Spleen (tissue), 11 donors: Measurements from ENCODE around the gene PLSCR5. TPM values are rescaled to one million over a fixed set of nuclear protein-coding genes. Genes with fewer than 3 reads are reported as not detected.

Experiments used
- DNase-seq: peaks from one replicate; pipeline ENCODE4 v3.0.0-alpha.2; 2020
- H3K27ac ChIP-seq, 8 donors: fragments of 200-600 bp; sonication (generic) in 7 of 8; 1 replicate in 4 of 8; 2 replicates in 4 of 8; pipeline versions ENCODE4 v1.5.0 to v1.8.0; 2016 to 2021; ENCODE audit warnings: inconsistent platforms in 4 of 8, mild to moderate bottlenecking in 4 of 8, moderate library complexity in 1 of 8
- H3K27me3 ChIP-seq, 7 donors: fragments of 200-600 bp; sonication (generic) in 6 of 7; replicated peaks in 1 of 7; 1 replicate in 4 of 7; 2 replicates in 3 of 7; pipeline versions ENCODE4 v1.5.0 to v1.8.0; 2016 to 2021; ENCODE audit warnings: inconsistent platforms in 3 of 7, mild to moderate bottlenecking in 1 of 7
- H3K36me3 ChIP-seq, 6 donors: fragments of 200-600 bp; sonication (generic) in 5 of 6; 1 replicate in 4 of 6; 2 replicates in 2 of 6; pipeline versions ENCODE4 v1.5.0 to v1.8.0; 2016 to 2021; ENCODE audit warnings: inconsistent platforms in 2 of 6
- H3K4me1 ChIP-seq, 6 donors: fragments of 200-600 bp; sonication (generic) in 5 of 6; 1 replicate in 3 of 6; 2 replicates in 3 of 6; pipeline versions ENCODE4 v1.5.0 to v1.8.0; 2016 to 2021; ENCODE audit warnings: inconsistent platforms in 3 of 6
- H3K4me3 ChIP-seq, 8 donors: fragments of 200-600 bp; sonication (generic) in 7 of 8; 1 replicate in 4 of 8; 2 replicates in 4 of 8; pipeline versions ENCODE4 v1.5.0 to v1.8.0; 2016 to 2021; ENCODE audit warnings: inconsistent platforms in 4 of 8, mild to moderate bottlenecking in 4 of 8, moderate library complexity in 2 of 8
- H3K9me3 ChIP-seq, 8 donors: fragments of 200-600 bp; sonication (generic) in 7 of 8; 1 replicate in 4 of 8; 2 replicates in 4 of 8; pipeline versions ENCODE4 v1.5.0 to v1.8.0; 2016 to 2021; ENCODE audit warnings: inconsistent platforms in 4 of 8
- CTCF ChIP-seq, 11 experiments: fragments of 200-600 bp in 7 of 11; fragments of 450-650 bp in 4 of 11; sonication (generic) in 4 of 11; IDR thresholded peaks in 8 of 11; conservative IDR thresholded peaks in 3 of 11; 1 replicate in 7 of 11; 2 replicates in 4 of 11; pipeline versions ENCODE4 v1.4.0 to v1.8.0; 2016 to 2021; ENCODE audit warnings: antibody characterized with exemption in 11 of 11, inconsistent platforms in 4 of 11, mild to moderate bottlenecking in 1 of 11
- POLR2A ChIP-seq, 3 donors: fragments of 450-650 bp; IDR thresholded peaks; one replicate each; pipeline ENCODE4 v1.5.1; 2017; ENCODE audit warnings: antibody characterized with exemption in 3 of 3, mild to moderate bottlenecking in 1 of 3
- POLR2AphosphoS5 ChIP-seq, 3 donors: sonication (generic); formaldehyde crosslinking; IDR thresholded peaks; one replicate each; pipeline ENCODE4 v1.5.1; 2017; ENCODE audit warnings: antibody characterized with exemption in 3 of 3
- WGBS, 5 donors: extraction: QIAGEN DNeasy Blood & Tissue Kit in 3 of 5; methylation state at CpG; one replicate each; pipeline versions ENCODE4 v1.1.5 to v1.1.7; 2013 to 2018; 5-methylcytosine and 5-hydroxymethylcytosine counted together
- intact Hi-C: fragments of 100-400 bp; cut with DNase I; formaldehyde crosslinking; loops from one replicate; pipeline ENCODE4 v1.15.0; 2023; ENCODE audit warnings: low total_unique reads
- polyA plus RNA-seq, 3 donors: library from polyadenylated mRNA; stranded (reverse); fragments of 200-250 nt; gene quantifications; one replicate each; pipeline ENCODE4 v1.2.1, GENCODE V29; 2013
- small RNA-seq, 4 donors: library from RNA; depleted of rRNA; stranded (forward); fragments of <200 nt; gene quantifications; one replicate each; pipeline ENCODE3, GENCODE V24; 2016
- total RNA-seq, 7 donors: library from RNA; depleted of rRNA in 3 of 7; stranded (reverse); fragments of >200 nt in 3 of 7; fragmentation: NEBNext Ultra II Directional in 4 of 7; extraction: Animal tissue kit (Norgen Biotek cat#: 25700) in 4 of 7; gene quantifications; one replicate each; pipeline versions ENCODE4 v1.1.0 to v1.2.1, GENCODE V29; 2016 to 2021
- donor health status: healthy with polysubstance abuse.
- donor health status: DM: no; HTN: no; CAD: no; lungs with moderate emphysema.
- donor health status: DM: no; HTN: no; CAD: no.
- donor health status: Bipolar disorder and iron deficiency.
- donor health status: healthy.
- donor health status: DM: no; HTN: no; CAD: no.
- donor health status: DM: yes; HTN: yes; CAD: no.

The PLSCR5 gene
- total and polyA plus RNA-seq, 10 donors: not detected

GRCh38 chr3:146539315-146539714 lies 65.8 kb downstream of the PLSCR5 start:
- 34 to 83% (median 78%) methylated on average over 3 of the region's 3 CpGs for WGBS, 5 donors
- Histone ChIP-seq H3K27me3 (no peaks in the 10 kb centered on the region), H3K4me1 (peaks cover 17 to 96% (median 65%) of the 10 kb centered on the region in 6 donors), H3K36me3 (peaks cover 0 to 27% (median 2%) of the 10 kb centered on the region in 6 donors), H3K9me3 (no peaks in the 10 kb centered on the region), H3K4me3 (peak overlapping the region in 1 of 8 donors; percentile 87), H3K27ac (peak overlapping the region in 5 of 8 donors; percentile 93 to 98 (median 98))
- intact Hi-C loops: no loop called here
- no peak for DNase-seq
- TF ChIP-seq CTCF (IDR thresholded peaks at IDR 0.05 in 8 of 11, conservative IDR thresholded peaks at IDR 0.05 in 3 of 11): no peak
- TF ChIP-seq POLR2A (IDR thresholded peaks at IDR 0.05): no peak
- TF ChIP-seq POLR2AphosphoS5 (IDR thresholded peaks at IDR 0.05): no peak

GRCh38 chr3:146537603-146538002 lies 67.5 kb downstream of the PLSCR5 start:
- Histone ChIP-seq H3K27me3 (no peaks in the 10 kb centered on the region), H3K4me3 (no peak overlapping the region), H3K36me3 (peaks cover 0 to 44% (median 4%) of the 10 kb centered on the region in 6 donors), H3K9me3 (no peaks in the 10 kb centered on the region), H3K27ac (peak overlapping the region in 3 of 8 donors; percentile 2 to 48 (median 42)), H3K4me1 (peaks cover 16 to 96% (median 58%) of the 10 kb centered on the region in 6 donors)
- intact Hi-C loops: no loop called here
- no peak for TF ChIP-seq POLR2AphosphoS5 (IDR thresholded peaks at IDR 0.05)
- no peak for TF ChIP-seq POLR2A (IDR thresholded peaks at IDR 0.05)
- no peak for TF ChIP-seq CTCF (IDR thresholded peaks at IDR 0.05 in 8 of 11, conservative IDR thresholded peaks at IDR 0.05 in 3 of 11)
- WGBS, 5 donors: 76 to 92% (median 89%) methylated on average over 3 of the region's 3 CpGs
- DNase-seq: no peak

- no peak for TF ChIP-seq POLR2A (IDR thresholded peaks at IDR 0.05)
- no peak for TF ChIP-seq POLR2AphosphoS5 (IDR thresholded peaks at IDR 0.05)
- TF ChIP-seq CTCF (IDR thresholded peaks at IDR 0.05 in 8 of 11, conservative IDR thresholded peaks at IDR 0.05 in 3 of 11): no peak
- H3K9me3 ChIP-seq: no peaks in the 10 kb centered on the region
- intact Hi-C loops: no loop called here
- peaks cover 0 to 54% (median 11%) of the 10 kb centered on the region in 6 donors for H3K36me3 ChIP-seq
- no peak for DNase-seq
- no peak overlapping the region for H3K4me3 ChIP-seq
- H3K27me3 ChIP-seq: no peaks in the 10 kb centered on the region
- peaks cover 14 to 93% (median 51%) of the 10 kb centered on the region in 6 donors for H3K4me1 ChIP-seq
- peak overlapping the region in 4 of 8 donors; percentile 30 to 52 (median 40) for H3K27ac ChIP-seq
These were observed 68.5 kb downstream of the PLSCR5 start for GRCh38 chr3:146536681-146537080.

Small RNA genes within 50 kb of the gene (small RNA-seq; reads per million reads assigned to genes)
- 0 reads per million in 4 donors for gene RNU6-428P

Other genes starting within 250 kb of the PLSCR5 start
- under 1 TPM in 1 of 7 donors, not detected in 6; 0.66 TPM for gene PLSCR2, start 135.8 kb downstream of the PLSCR5 start, total RNA-seq
- gene PLSCR2, start 135.8 kb downstream of the PLSCR5 start, polyA plus RNA-seq: not detected
- 100 to 1,000 TPM; 160 to 267 (median 203) TPM for gene PLSCR1, start 60.7 kb downstream of the PLSCR5 start, total RNA-seq
- gene PLSCR1, start 60.7 kb downstream of the PLSCR5 start, polyA plus RNA-seq: 10 to 100 TPM; 42.4 to 51.3 (median 43.8) TPM